HG02610 (cell line): ENCODE data around the gene IARS1.

ENCODE experiments used
- ATAC-seq: cut with Tn5 transposase; IDR thresholded peaks from one replicate; pipeline ENCODE4 v1.9.1; 2021; ENCODE audit warnings: mild to moderate bottlenecking, moderate library complexity; ENCODE audit not compliant: unreplicated experiment

The IARS1 gene

GRCh38 chr9:92295827-92296258 is 2.3 kb upstream of the IARS1 start:
- no peak for ATAC-seq

GRCh38 chr9:92295240-92295790 is 1.8 kb upstream of the IARS1 start:
- ATAC-seq = no peak

- no peak for ATAC-seq
These were observed 790 bp upstream of the IARS1 start for GRCh38 chr9:92294297-92294676.

- ATAC-seq = no peak
These were observed 482 bp downstream of the IARS1 start for GRCh38 chr9:92293075-92293354.

DNA sequence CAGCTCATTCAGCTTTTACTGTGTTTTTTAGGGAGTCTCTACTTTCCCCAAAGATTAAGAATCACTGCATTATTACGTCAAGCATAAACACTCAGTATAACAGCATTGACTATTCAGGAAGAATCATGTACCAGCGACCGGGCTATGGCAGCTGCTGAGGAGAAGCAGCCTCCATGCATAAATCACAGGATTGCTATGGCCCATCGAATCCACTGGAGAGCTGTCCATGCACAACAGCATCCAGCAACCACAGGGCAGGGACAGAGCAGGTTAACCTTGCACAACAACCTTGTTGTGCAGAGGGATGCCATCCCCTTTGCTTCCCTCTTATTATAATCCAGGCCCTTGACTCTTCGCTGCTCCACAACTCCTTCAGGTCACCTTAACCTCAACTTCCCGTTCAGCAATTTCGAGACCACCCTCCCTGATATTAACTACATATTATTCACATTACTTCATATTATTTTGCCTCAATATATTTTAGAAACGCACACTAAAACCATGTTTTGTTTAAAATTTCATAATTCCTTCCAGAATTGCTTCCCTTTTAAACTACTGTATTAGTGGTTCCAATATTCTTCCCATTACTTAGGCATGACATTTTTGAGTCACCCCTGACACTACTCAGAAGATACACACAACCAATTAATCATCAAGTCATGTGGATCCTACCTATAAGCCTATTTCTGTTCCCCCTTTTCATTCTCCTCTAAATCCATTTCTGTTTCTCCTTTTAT is 991 bp downstream of the IARS1 start:
- no peak for ATAC-seq

DNA sequence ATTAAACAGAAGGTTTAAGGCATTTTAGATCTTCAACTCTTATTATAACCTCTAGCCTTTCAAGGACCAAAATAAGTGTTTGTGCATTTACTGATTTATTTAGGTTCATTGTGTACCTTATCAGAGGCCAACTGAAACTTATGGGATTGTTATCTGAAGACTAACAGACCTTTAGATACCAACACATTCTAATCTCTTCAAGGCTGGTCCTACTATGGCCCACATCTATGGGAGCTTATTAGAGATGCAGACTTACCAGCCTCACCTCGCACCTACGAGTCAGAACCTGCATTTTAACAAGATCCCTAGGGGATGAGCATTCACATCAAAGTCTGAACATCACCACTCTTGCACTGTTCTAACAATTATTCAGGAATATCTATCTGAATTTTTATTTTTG is 1.9 kb downstream of the IARS1 start:
- no peak for ATAC-seq

DNA sequence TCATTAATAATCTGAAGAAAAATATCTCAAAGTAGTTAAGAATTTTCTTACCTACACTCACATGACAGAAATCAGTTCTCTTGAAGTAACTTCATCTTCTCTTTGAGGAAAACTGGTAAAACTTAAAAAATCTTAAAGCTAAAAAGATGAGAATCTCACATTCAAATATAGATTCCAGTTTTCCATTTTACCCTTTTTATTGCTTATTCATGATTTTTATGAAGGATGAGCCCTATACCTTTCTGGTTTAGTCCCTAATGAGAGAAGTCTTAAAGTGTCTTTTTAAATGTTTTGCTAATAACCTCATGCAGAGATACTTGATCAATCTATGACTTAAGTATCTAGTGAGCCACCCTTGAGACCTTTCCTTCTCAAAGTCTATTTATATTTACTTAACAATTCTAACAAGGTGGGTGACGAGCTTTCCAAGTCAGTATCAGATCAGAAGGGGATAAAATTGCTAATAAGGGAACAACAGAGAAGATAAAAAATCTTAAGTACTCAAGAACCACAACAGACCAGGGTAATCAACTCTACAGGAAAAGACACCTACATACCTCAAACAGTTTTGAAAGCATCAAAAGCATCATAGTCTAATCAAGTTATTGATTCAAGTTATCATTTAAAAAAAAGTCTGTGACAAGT is 2.6 kb downstream of the IARS1 start:
- ATAC-seq = no peak

- no peak for ATAC-seq
These were observed 3.6 kb downstream of the IARS1 start for GRCh38 chr9:92289708-92290390.

DNA sequence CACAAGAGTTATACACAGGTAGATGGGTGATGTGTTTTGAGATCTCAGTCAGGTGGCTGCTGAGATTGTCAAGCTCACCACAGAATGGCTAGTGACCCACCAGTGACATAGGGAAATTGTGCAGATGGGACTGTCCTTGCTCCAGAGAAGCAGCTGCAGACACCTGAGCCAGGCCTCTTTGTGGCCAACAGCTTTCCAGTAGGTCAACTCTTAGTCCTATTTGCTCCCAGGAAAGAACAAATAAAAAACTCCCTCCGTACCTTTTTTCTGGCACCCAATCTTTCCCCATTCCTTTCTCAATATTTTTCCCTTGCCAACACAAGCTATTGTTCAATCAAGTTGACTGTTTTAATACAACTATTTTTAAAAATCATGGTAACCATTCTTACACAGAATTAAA is 14.2 kb downstream of the IARS1 start:
- no peak for ATAC-seq

DNA sequence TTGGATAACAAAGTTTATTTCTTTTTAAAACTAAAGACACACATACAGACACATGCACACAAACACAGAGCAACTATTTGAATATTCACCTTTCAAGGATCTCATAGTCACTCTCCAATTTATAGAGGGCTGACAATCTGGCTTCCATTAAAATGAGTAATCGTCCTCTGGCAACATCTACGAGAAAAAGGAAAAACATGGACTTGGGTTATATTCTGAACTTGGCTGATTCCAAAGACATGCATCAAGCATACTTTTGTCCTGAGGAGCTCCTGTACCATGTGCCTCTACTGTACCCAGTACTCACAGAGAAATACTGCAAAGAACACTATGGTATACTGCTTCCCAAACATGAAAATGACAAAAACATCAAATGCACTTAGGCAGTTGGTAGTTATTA is 15.4 kb downstream of the IARS1 start:
- no peak for ATAC-seq

DNA sequence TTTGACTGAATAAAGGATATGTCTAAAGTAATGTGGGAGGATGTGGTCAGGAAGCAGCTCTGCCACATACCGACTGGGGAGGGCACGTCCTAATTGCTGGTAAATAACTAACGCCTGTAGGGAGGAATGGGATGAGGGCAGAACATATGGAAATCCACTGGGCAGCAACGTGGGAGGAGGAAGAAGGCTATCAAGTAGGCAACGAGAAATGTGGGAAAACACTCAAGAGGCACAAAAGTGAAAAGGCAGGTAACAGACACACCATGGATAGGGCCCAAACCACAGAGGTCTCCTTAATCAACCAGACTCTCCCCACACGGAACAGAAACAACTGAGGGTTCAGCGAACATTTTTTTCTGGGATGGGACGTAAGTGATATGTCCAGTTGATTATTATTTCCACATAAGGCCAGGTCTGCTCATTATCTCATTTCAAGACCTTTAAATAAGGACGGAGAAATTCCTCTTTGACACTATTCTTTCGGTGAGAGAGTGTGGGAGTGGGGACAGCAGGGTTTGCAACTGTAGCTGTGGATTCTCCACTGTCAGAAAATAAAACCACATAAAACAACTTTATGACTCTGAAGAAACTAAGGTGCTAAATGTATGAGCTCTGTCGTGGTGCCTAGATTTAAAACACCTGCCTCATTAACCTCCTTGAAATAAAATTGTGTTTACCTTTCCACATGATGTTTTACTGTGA is 17.0 kb downstream of the IARS1 start:
- ATAC-seq = no peak

DNA sequence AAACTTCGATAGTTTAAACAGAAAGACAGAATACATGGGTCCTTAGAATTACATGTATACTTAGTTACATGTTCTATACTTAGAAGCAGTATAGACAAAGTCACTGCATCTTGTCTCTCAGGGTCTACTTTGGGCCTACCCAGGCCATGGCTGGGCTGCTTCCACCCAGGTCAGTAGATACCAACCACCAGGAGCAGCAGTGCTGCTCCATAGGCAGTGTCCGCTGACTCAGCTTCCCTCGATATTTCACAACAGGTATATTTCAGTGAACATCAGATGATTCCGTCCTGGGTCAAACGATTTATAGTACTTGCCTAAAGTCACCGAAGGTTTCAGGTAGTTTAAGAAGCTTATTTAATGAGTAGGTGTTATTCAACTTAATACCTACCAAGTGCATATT is 18.0 kb downstream of the IARS1 start:
- no peak for ATAC-seq

DNA sequence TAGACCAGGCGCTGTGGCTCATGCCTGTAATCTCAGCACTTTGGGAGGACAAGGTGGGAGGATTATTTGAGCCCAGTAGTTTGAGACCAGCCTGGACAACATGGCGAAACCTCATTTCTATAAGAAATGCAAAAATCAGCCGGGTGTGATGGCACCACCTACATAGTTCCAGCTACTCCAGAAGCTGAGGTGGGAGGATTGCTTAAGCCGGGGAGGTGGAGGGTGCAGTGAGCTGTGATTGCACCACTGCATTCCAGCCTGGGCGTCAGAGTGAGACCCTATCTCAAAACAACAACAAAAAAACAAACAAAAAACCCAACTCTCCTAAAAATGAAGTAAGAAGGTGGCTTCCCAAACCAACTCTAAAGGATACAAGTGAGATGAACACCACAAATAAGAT is 23.0 kb downstream of the IARS1 start:
- no peak for ATAC-seq

DNA sequence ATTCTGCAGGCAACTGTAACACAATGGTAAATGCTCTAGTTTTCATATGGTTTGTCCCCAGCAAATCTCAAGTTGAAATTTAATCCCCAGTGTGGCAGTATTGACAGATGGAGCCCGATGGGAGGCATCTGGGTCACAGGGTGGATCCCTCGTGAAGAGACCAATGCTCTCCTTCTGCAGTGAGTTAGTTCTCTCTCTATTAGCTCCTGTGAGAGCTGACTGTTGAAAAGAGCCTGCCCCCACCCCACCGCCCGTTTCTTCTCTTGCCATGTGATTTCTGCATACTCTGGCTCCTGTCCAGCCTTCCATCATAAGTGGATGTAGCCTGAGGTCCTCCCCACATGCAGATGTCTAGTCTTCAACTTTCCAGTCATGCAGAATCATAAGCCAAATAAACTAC is 27.0 kb downstream of the IARS1 start:
- ATAC-seq = no peak

DNA sequence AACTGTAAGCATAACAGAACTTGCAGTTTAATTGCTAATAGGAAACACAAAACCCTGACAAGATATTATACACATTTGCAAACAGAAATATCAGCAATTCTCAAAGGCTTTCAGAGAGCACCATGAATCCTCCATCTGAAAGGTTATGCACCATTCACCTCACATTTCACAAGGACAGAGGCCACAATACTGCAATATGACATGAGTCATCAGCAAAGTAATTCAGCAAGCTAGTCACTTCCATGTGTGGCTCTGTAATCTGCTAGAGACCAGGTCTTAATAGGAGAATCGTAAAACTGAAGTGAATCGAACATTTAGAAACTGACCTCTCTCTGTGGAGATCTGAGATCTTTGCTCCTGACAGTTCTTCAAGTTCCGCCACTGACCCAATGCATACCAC is 28.3 kb downstream of the IARS1 start:
- ATAC-seq = no peak

DNA sequence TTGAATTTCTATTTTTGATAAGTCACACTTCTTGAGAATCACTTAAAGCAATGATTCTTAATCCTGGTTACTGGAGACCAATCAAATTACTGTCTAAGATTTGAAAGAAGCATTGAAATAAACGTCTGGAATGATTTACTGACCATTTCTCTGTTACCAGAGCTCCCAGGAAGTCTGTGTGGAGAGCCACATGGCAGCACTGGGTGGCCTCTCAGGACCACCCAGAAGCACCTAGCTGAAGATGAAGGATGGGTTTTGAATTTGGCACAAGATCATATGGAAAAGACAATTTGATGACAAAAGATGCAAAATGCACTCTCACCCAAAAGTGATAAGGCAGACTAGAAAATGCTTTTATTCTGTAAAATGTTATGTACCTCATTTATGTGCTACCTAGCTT is 30.4 kb downstream of the IARS1 start:
- ATAC-seq = no peak

DNA sequence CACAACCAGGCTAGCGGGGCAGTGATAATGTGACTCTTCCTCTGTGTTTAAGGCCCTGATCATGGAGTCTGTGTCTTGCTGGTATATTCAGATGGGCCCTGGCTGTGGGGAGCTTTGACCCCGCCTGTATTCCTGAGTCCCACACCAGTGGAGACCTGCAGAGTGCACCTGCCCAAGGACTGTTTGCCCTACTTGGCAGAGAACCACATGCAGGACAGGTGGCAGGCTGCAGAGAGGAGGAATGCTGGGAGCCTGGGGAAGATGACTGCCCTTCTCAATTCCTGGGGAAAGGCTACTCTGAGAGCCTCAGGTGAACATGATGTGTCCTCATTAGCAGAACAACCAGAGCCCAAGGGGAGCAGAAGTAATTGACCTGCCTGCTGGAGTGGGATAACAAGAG is 36.2 kb downstream of the IARS1 start:
- ATAC-seq = no peak

DNA sequence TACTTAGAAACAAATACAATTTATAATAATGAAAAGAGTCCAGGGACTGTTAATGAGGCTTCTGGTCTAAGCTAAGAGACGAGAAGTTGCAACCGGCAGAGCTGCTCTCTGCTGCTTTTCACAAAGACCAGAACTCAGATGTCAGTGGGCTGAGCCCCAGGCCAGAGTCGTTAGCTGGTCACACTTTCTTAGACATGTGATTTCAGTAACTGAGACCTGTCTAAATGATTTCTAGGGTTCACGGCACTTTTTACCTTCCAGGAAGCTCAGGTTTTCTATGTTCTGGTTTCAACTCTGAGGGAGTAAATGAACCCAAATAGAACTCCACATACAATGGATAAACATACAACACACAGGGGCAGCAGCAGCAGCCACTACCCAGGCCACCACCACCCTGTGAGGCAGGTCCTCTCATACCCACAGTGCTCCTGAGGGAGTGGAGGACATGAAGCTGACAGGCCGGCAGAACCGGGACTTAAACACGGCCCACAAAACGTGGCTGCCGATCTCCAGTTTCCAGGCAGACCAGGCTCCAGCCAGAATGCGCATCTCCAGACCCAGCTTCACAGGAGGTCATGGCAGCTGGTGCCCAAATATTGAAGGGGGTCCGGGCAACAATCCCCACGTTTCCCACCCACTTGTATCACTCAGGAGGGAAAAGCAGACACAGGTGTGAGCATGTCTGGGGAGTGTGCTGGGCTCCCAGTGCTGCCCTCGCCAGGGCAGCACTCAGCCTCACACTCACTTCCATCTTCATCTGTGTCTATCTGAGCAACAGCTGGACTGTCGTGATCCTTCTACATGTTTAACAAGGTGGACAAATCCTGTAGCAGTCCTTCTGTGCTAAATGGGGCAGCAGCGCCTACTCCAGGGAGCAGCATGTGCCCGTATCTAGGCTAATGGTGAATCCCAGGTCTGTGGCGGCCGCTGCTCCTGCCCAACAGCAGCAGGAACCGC is 38.8 kb downstream of the IARS1 start:
- no peak for ATAC-seq

DNA sequence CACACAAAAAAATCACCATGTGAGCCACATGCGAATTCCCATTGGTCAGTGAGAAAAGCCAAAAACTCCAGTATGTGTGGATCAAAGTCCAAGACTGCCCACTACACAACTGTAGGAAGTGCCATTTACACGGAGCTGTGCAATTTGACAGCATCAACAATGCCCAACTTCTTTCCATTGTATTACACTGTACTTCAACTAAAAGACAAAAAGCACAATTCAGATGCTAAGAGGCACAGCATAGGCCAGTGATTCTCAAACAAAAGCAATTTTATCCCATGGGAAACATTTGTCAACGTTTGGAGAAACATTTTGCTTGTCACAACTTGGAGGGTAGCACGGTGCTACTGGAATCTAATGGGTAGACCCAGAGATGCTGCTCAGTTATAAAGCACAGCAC is 39.8 kb downstream of the IARS1 start:
- no peak for ATAC-seq

GRCh38 chr9:92247981-92248380 is 45.5 kb downstream of the IARS1 start:
- no peak for ATAC-seq
